Fibroblast of mammary gland (primary cell): ENCODE results near the gene PCDHA6.
"Not testable (repeated sequence)": the region's sequence is repeated elsewhere in the genome, so short reads cannot be mapped to it uniquely, and the experiment has no call there.

Experiments
- DNase-seq: peaks from one replicate; pipeline ENCODE4 v3.0.0-alpha.2; 2010; ENCODE audit warnings: low read depth
- H3K4me3 ChIP-seq: 2 replicates; pipeline ENCODE4 v1.5.1; 2011; ENCODE audit warnings: low read depth, mild to moderate bottlenecking, low read length, moderate library complexity; ENCODE audit not compliant: control insufficient read depth
- TF ChIP-seq, protein P1 (sequence below): conservative IDR thresholded peaks from 2 replicates; pipeline ENCODE4 v1.5.1; 2011; ENCODE audit warnings: low read depth, low read length, inconsistent platforms; ENCODE audit not compliant: control insufficient read depth, insufficient read depth

The PCDHA6 gene

DNA sequence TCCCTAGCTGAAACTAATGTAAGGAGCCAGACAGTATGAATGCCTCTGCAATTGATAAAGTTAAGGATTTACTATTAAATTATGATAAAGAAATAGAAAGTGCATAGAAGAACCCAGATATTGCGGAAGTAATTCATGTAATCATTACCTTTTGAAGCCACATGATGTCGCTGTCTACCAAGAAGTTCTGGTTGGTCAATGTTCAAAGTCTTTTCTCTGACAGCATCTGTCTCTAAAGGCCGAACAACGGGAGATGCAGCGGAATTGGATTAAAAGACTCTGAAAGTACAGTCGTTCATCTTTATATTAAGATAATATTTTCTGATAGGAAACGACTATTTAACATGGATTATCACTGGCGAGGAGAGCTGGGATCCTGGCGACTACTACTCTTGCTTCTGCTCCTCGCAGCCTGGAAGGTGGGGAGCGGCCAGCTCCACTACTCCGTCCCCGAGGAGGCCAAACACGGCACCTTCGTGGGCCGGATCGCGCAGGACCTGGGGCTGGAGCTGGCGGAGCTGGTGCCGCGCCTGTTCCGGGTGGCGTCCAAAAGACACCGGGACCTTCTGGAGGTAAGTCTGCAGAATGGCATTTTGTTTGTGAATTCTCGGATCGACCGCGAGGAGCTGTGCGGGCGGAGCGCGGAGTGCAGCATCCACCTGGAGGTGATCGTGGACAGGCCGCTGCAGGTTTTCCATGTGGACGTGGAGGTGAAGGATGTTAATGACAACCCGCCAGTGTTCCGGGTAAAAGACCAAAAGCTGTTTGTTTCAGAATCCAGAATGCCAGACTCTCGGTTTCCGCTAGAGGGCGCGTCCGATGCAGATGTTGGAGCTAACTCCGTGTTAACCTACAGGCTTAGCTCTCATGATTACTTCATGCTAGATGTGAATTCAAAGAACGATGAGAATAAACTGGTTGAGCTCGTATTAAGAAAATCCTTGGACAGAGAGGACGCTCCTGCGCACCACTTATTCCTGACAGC lies 13.5 kb downstream of the PCDHA6 start, which contains the start of gene PCDHA8:
Gene PCDHA8, plus strand, starts transcription at position 210 of the 985 bp plus-strand sequence. Its CDS starts 135 bp downstream, at position 345.
- no peak within 1 kb of the TSS for H3K4me3 ChIP-seq
- DNase-seq: no peak
- TF ChIP-seq, protein P1, sequence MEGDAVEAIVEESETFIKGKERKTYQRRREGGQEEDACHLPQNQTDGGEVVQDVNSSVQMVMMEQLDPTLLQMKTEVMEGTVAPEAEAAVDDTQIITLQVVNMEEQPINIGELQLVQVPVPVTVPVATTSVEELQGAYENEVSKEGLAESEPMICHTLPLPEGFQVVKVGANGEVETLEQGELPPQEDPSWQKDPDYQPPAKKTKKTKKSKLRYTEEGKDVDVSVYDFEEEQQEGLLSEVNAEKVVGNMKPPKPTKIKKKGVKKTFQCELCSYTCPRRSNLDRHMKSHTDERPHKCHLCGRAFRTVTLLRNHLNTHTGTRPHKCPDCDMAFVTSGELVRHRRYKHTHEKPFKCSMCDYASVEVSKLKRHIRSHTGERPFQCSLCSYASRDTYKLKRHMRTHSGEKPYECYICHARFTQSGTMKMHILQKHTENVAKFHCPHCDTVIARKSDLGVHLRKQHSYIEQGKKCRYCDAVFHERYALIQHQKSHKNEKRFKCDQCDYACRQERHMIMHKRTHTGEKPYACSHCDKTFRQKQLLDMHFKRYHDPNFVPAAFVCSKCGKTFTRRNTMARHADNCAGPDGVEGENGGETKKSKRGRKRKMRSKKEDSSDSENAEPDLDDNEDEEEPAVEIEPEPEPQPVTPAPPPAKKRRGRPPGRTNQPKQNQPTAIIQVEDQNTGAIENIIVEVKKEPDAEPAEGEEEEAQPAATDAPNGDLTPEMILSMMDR: peak; percentile 31

DNA sequence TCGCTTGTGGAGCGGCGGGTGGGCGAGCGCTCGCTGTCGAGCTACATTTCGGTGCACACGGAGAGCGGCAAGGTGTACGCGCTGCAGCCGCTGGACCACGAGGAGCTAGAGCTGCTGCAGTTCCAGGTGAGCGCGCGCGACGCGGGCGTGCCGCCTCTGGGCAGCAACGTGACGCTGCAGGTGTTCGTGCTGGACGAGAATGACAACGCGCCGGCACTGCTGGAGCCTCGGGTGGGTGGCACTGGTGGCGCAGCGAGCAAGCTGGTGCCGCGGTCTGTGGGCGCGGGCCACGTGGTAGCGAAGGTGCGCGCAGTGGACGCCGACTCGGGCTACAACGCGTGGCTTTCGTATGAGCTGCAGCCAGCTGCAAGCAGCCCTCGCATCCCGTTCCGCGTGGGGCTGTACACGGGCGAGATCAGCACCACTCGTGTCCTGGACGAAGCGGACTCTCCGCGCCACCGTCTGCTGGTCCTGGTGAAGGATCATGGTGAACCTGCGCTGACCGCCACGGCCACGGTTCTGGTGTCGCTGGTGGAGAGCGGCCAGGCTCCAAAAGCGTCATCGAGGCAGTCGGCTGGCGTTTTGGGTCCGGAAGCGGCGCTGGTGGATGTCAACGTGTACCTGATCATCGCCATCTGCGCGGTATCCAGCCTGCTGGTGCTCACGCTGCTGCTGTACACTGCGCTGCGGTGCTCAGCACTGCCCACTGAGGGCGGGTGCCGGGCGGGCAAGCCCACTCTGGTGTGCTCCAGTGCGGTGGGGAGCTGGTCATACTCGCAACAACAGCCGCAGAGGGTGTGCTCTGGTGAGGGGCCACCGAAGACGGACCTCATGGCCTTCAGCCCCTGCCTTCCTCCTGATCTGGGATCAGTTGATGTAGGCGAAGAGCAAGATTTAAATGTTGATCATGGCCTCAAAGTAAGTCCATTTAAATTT lies 15.3 kb downstream of the PCDHA6 start:
- DNase-seq: no peak
- TF ChIP-seq, protein P1: no peak
- no peak overlapping the region for H3K4me3 ChIP-seq

- not testable (repeated sequence) for DNase-seq
These were observed 20.7 kb downstream of the PCDHA6 start, which contains the start of gene PCDHA9 for GRCh38 chr5:140848139-140849102. PCDHA9 (plus strand) TSS chr5:140848382; CDS start chr5:140848496, 114 bp downstream.

GRCh38 chr5:140849831-140850634 lies 22.3 kb downstream of the PCDHA6 start:
- DNase-seq: not testable (repeated sequence)

More at GRCh38 chr5:140848139-140849102, 20.7 kb downstream of the PCDHA6 start, which contains the start of gene PCDHA9:
- H3K4me3 ChIP-seq: not testable (repeated sequence)

GRCh38 chr5:140855772-140856674 lies 28.3 kb downstream of the PCDHA6 start, which contains the start of gene PCDHA10:
PCDHA10 (plus strand) TSS chr5:140855897; CDS start chr5:140856049, 152 bp downstream.
- no peak within 1 kb of the TSS for H3K4me3 ChIP-seq
- peak; percentile 20 for DNase-seq
- TF ChIP-seq, protein P1: peak; percentile 8

More at GRCh38 chr5:140849831-140850634, 22.3 kb downstream of the PCDHA6 start:
- not testable (repeated sequence) for H3K4me3 ChIP-seq
